ENCODE measurements around the gene RBPJL.

- no peak for TF ChIP-seq FOXM1 (IDR thresholded peaks at IDR 0.05; ENCODE audit: borderline replicate concordance)
- no peak for TF ChIP-seq ARNT (IDR thresholded peaks at IDR 0.05)
- no peak for TF ChIP-seq HDGF (IDR thresholded peaks at IDR 0.05; ENCODE audit: borderline replicate concordance)
- no peak for TF ChIP-seq NFRKB (IDR thresholded peaks at IDR 0.05)
- TF ChIP-seq FOXK2 (IDR thresholded peaks at IDR 0.05) = no peak
- TF ChIP-seq PKNOX1 (IDR thresholded peaks at IDR 0.05) = no peak
- TF ChIP-seq ELF4 (IDR thresholded peaks at IDR 0.05) = no peak
- no peak for TF ChIP-seq FOXA1 (IDR thresholded peaks at IDR 0.05)
- TF ChIP-seq SUZ12 (IDR thresholded peaks at IDR 0.05) = no peak
- no peak for TF ChIP-seq SP1 (IDR thresholded peaks at IDR 0.05)
- no peak for TF ChIP-seq CTBP1 (IDR thresholded peaks at IDR 0.05; ENCODE audit: borderline replicate concordance)
- no peak for TF ChIP-seq BHLHE40 (IDR thresholded peaks at IDR 0.05; ENCODE audit: borderline replicate concordance)
- TF ChIP-seq LEF1 (IDR thresholded peaks at IDR 0.05; ENCODE audit: borderline replicate concordance) = no peak
- no peak for TF ChIP-seq TARDBP (IDR thresholded peaks at IDR 0.05)
Measured at GRCh38 chr20:45257711-45258110, 48.9 kb upstream of the RBPJL start.

Measured in HEK293T (cell line).